HepG2 (cell line): ENCODE results near the gene TLE5. TPM values are rescaled to one million over a fixed set of nuclear protein-coding genes. Genes with fewer than 3 reads are reported as not detected.

ENCODE experiments used
- ATAC-seq: fragments of 200-7000 bp; cut with Tn5 transposase; 3 replicates; pipeline ENCODE4 v1.9.1; 2020; ENCODE audit warnings: mild to moderate bottlenecking, moderate library complexity
- BruUV-seq: library from RNA; stranded (reverse); fragments of 400-500 nt; replicated peaks from 2 replicates; lab custom pipeline; 2021; lab: Mats Ljungman, UMichigan
- CTCF ChIA-PET: fragments of 300-600 bp; formaldehyde crosslinking; extraction: SDS; loops from one replicate; lab custom pipeline; 2021; ENCODE audit warnings: low total read pairs, inconsistent platforms, low intra/inter-chr PET ratio; lab: Yijun Ruan, JAX
- POLR2A ChIA-PET: fragments of 350-600 bp; sonication (Branson Sonifier 250); formaldehyde crosslinking; loops from one replicate; lab custom pipeline; 2020; ENCODE audit warnings: antibody characterized with exemption, inconsistent platforms; lab: Yijun Ruan, JAX
- DNase-seq: peaks from one replicate; pipeline ENCODE4 v3.0.0-alpha.2; 2015; ENCODE audit warnings: low spot score
- FAIRE-seq: peaks from 3 replicates; lab custom pipeline; 2011; peaks lifted over from hg19 to GRCh38; lab: Jason Lieb, UNC
- H2AFZ ChIP-seq: one replicate; pipeline ENCODE4 v1.6.1; 2011; ENCODE audit warnings: low read length, inconsistent platforms
- H3K27ac ChIP-seq: fragments of 300-600 bp; 3 replicates; pipeline ENCODE4 v1.8.0; 2011; ENCODE audit warnings: mixed run types, mild to moderate bottlenecking, mixed read lengths, low read length, inconsistent platforms; ENCODE audit not compliant: insufficient read depth; ENCODE audit errors: extremely low read length
- H3K27me3 ChIP-seq, 2 experiments: fragments of 200-600 bp in 1 of 2; 2 replicates in 1 of 2; 3 replicates in 1 of 2; pipeline versions ENCODE4 v1.6.0 to v1.8.0; 2011; ENCODE audit warnings: low read length in 2 of 2, mild to moderate bottlenecking in 2 of 2, moderate library complexity in 2 of 2, inconsistent platforms in 1 of 2; ENCODE audit not compliant: insufficient read depth in 2 of 2, control insufficient read depth in 1 of 2
- H3K36me3 ChIP-seq, 2 experiments: fragments of 200-600 bp in 1 of 2; replicated peaks in 1 of 2; 2 replicates in 1 of 2; 3 replicates in 1 of 2; pipeline versions ENCODE4 v1.5.1 to v1.8.0; 2011; ENCODE audit warnings: low read length in 2 of 2, inconsistent platforms in 1 of 2; ENCODE audit not compliant: insufficient read depth in 2 of 2, control insufficient read depth in 1 of 2
- H3K4me1 ChIP-seq: 2 replicates; pipeline ENCODE4 v1.5.1; 2012; ENCODE audit warnings: low read length, inconsistent platforms; ENCODE audit not compliant: insufficient read depth
- H3K4me2 ChIP-seq: 2 replicates; pipeline ENCODE4 v1.6.0; 2011; ENCODE audit warnings: low read depth, low read length, inconsistent platforms
- H3K4me3 ChIP-seq, 3 experiments: fragments of 200-600 bp in 1 of 3; sonication (generic), shearing (Covaris generic) in 1 of 3; replicated peaks in 1 of 3; 2 replicates each; pipeline ENCODE4 v1.5.1; 2011 to 2016; ENCODE audit warnings: low read length in 3 of 3, inconsistent platforms in 2 of 3, low read depth in 2 of 3, mild to moderate bottlenecking in 2 of 3, control low read depth in 1 of 3, mixed read lengths in 1 of 3; ENCODE audit not compliant: insufficient read depth in 1 of 3
- H3K79me2 ChIP-seq: one replicate; pipeline ENCODE4 v1.6.1; 2011; ENCODE audit warnings: low read length, inconsistent platforms; ENCODE audit not compliant: insufficient read depth
- H3K9ac ChIP-seq: 2 replicates; pipeline ENCODE4 v1.6.0; 2011; ENCODE audit warnings: mild to moderate bottlenecking, low read depth, low read length, inconsistent platforms; ENCODE audit not compliant: insufficient read depth
- H3K9me3 ChIP-seq: 2 replicates; pipeline ENCODE4 v1.5.1; 2012; ENCODE audit warnings: mild to moderate bottlenecking, low read length
- H4K20me1 ChIP-seq: 2 replicates; pipeline ENCODE4 v1.6.0; 2011; ENCODE audit warnings: inconsistent platforms, mild to moderate bottlenecking, low read length, moderate library complexity; ENCODE audit not compliant: insufficient read depth
- CCAR2 ChIP-seq: fragments of 200-400 bp; formaldehyde crosslinking; optimal IDR thresholded peaks from 2 replicates; pipeline ENCODE3; 2018; ENCODE audit warnings: low read depth, mild to moderate bottlenecking, low read length, moderate library complexity
- HDAC1 ChIP-seq: sonication (generic); formaldehyde crosslinking; IDR thresholded peaks from 2 replicates; pipeline ENCODE4 v1.5.1; 2020; ENCODE audit warnings: mild to moderate bottlenecking, missing genetic modification reagents
- IRF2 ChIP-seq: IDR thresholded peaks from 2 replicates; pipeline ENCODE4 v1.6.1; 2018; ENCODE audit warnings: missing genetic modification reagents, missing compliant biosample characterization
- MTF1 ChIP-seq: sonication (generic); formaldehyde crosslinking; IDR thresholded peaks from 2 replicates; pipeline ENCODE4 v1.5.0; 2020; ENCODE audit warnings: missing genetic modification reagents
- ZMYM3 ChIP-seq: sonication (generic); formaldehyde crosslinking; IDR thresholded peaks from 2 replicates; pipeline ENCODE4 v1.5.1; 2020; ENCODE audit warnings: mild to moderate bottlenecking, missing genetic modification reagents
- ZNF121 ChIP-seq: sonication (generic); formaldehyde crosslinking; IDR thresholded peaks from 2 replicates; pipeline ENCODE4 v1.5.0; 2020; ENCODE audit warnings: mild to moderate bottlenecking, missing genetic modification reagents
- ZNF326 ChIP-seq: sonication (generic); formaldehyde crosslinking; IDR thresholded peaks from 2 replicates; pipeline ENCODE4 v1.4.0; 2020; ENCODE audit warnings: missing genetic modification reagents, borderline replicate concordance
- ZNF713 ChIP-seq: sonication (generic); formaldehyde crosslinking; IDR thresholded peaks from 2 replicates; pipeline ENCODE4 v1.4.0; 2020; ENCODE audit warnings: mild to moderate bottlenecking, missing genetic modification reagents
- WGBS: methylation state at CpG from one replicate; pipeline ENCODE4 v1.1.6; 2017; ENCODE audit warnings: low lambda C conversion rate; 5-methylcytosine and 5-hydroxymethylcytosine counted together
- in situ Hi-C: cut with HindIII; loops from 2 replicates; pipeline ENCODE4 v1.10.0; 2017; ENCODE audit warnings: low pct_unique_long_range_greater_than_20kb; ENCODE audit not compliant: extremely low pct_ligation_motif_present
- intact Hi-C: fragments of 100-400 bp; cut with micrococcal nuclease; formaldehyde crosslinking; loops from one replicate; pipeline ENCODE4 v1.10.0; 2022; ENCODE audit not compliant: unreplicated experiment
- polyA plus RNA-seq, 8 experiments: library from polyadenylated mRNA; depleted of rRNA in 3 of 8; stranded (reverse) in 7 of 8; unstranded in 1 of 8; fragments of >200 nt; fragmentation: Illumina TruSeq in 4 of 8; extraction: Trizol in 4 of 8; gene quantifications; 2 replicates each; pipeline versions ENCODE4 v1.2.1 to v1.2.3, GENCODE V29; 2011 to 2016; ENCODE audit warnings: low read depth in 4 of 8, missing spikeins in 1 of 8, mixed read lengths in 1 of 8; ENCODE audit not compliant: insufficient read depth in 1 of 8
- total RNA-seq, 5 experiments: library from RNA; depleted of rRNA; stranded (reverse); fragments of >200 nt; fragmentation: Illumina TruSeq; extraction: Trizol; gene quantifications; 2 replicates each; pipeline ENCODE4 v1.2.3, GENCODE V29; 2016; ENCODE audit warnings: low read depth in 1 of 5
- TF ChIP-seq, protein P1 (sequence below): IDR thresholded peaks from 2 replicates; pipeline ENCODE4 v1.4.0; 2020; ENCODE audit warnings: mild to moderate bottlenecking, missing genetic modification reagents
- TF ChIP-seq, protein P2 (sequence below): sonication (generic); formaldehyde crosslinking; IDR thresholded peaks from 2 replicates; pipeline ENCODE4 v1.4.0; 2020; ENCODE audit warnings: missing genetic modification reagents
- TF ChIP-seq, protein P3 (sequence below), 2 experiments: IDR thresholded peaks; 2 replicates each; pipeline ENCODE4 v1.6.1; 2011 to 2012; ENCODE audit warnings: low read length in 2 of 2, borderline replicate concordance in 1 of 2, low read depth in 1 of 2, mild to moderate bottlenecking in 1 of 2, moderate library complexity in 1 of 2
- TF ChIP-seq, protein P4 (sequence below): IDR thresholded peaks from 2 replicates; pipeline ENCODE4 v1.6.1; 2016; ENCODE audit warnings: low read depth

The TLE5 gene
- total and polyA plus RNA-seq, 2 of the 13 experiments (the other 11 are each of a cell fraction or from before 2014, with no cell fraction given), result 62.8 to 189 TPM

DNA sequence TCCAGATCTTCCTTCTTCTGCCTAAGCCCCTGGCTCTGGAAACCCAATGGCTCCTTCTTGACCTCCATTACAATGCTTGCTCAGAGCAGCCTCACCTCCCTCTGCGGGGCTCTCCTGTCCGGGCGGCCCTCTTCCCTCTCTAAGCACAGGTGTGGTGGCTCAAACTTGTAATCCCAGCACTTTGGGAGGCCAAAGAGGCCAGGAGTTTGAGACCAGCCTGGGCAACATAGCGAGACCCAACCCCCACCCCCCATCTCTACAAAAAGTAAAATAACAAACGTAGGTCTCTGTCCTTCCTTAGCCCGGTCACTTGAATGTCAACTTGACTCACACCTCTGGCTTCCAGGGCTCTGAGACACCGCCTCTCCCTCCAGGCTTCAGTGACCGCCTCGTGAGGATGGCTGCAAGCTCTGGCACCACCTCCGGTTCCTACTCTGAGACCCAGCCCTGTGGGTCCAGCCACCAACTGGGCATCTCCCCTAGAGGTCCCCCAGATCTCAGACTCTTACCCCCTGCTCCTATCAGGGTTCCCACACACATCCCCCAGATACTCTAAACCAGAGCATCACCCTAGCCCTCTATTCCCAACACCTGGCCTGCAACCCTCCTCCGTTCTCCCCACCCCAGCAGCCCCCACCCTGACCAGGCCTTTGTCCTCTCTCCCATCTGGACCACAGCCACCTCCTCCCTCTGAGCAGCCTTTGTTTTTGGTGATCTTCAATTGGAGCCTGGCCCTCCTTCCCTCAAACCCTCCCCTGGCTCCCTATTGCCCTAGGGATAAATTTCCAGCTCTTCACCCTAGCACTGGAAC lies 28.5 kb downstream of the TLE5 start (continued):
- TF ChIP-seq, protein P1, sequence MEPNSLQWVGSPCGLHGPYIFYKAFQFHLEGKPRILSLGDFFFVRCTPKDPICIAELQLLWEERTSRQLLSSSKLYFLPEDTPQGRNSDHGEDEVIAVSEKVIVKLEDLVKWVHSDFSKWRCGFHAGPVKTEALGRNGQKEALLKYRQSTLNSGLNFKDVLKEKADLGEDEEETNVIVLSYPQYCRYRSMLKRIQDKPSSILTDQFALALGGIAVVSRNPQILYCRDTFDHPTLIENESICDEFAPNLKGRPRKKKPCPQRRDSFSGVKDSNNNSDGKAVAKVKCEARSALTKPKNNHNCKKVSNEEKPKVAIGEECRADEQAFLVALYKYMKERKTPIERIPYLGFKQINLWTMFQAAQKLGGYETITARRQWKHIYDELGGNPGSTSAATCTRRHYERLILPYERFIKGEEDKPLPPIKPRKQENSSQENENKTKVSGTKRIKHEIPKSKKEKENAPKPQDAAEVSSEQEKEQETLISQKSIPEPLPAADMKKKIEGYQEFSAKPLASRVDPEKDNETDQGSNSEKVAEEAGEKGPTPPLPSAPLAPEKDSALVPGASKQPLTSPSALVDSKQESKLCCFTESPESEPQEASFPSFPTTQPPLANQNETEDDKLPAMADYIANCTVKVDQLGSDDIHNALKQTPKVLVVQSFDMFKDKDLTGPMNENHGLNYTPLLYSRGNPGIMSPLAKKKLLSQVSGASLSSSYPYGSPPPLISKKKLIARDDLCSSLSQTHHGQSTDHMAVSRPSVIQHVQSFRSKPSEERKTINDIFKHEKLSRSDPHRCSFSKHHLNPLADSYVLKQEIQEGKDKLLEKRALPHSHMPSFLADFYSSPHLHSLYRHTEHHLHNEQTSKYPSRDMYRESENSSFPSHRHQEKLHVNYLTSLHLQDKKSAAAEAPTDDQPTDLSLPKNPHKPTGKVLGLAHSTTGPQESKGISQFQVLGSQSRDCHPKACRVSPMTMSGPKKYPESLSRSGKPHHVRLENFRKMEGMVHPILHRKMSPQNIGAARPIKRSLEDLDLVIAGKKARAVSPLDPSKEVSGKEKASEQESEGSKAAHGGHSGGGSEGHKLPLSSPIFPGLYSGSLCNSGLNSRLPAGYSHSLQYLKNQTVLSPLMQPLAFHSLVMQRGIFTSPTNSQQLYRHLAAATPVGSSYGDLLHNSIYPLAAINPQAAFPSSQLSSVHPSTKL (CRISPR knock-in tag), result no peak
- TF ChIP-seq CCAR2, result no peak

DNA sequence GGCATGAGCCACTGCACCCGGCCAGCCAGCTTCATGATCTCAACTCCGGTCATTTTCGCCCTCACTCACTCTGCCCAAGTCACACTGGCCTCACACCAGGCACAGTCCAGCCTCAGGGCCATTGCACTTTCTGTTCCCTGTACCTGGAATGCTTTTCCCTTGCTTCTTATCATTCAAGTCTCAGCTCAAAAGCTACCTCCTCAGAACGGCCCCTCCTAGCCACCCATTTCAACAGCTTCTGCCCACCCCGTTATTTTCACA lies 30.8 kb downstream of the TLE5 start:
- TF ChIP-seq, protein P2, sequence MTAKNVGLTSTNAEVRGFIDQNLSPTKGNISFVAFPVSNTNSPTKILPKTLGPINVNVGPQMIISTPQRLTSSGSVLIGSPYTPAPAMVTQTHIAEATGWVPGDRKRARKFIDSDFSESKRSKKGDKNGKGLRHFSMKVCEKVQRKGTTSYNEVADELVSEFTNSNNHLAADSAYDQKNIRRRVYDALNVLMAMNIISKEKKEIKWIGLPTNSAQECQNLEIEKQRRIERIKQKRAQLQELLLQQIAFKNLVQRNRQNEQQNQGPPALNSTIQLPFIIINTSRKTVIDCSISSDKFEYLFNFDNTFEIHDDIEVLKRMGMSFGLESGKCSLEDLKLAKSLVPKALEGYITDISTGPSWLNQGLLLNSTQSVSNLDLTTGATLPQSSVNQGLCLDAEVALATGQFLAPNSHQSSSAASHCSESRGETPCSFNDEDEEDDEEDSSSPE (CRISPR knock-in tag), result no peak
- TF ChIP-seq, protein P3, sequence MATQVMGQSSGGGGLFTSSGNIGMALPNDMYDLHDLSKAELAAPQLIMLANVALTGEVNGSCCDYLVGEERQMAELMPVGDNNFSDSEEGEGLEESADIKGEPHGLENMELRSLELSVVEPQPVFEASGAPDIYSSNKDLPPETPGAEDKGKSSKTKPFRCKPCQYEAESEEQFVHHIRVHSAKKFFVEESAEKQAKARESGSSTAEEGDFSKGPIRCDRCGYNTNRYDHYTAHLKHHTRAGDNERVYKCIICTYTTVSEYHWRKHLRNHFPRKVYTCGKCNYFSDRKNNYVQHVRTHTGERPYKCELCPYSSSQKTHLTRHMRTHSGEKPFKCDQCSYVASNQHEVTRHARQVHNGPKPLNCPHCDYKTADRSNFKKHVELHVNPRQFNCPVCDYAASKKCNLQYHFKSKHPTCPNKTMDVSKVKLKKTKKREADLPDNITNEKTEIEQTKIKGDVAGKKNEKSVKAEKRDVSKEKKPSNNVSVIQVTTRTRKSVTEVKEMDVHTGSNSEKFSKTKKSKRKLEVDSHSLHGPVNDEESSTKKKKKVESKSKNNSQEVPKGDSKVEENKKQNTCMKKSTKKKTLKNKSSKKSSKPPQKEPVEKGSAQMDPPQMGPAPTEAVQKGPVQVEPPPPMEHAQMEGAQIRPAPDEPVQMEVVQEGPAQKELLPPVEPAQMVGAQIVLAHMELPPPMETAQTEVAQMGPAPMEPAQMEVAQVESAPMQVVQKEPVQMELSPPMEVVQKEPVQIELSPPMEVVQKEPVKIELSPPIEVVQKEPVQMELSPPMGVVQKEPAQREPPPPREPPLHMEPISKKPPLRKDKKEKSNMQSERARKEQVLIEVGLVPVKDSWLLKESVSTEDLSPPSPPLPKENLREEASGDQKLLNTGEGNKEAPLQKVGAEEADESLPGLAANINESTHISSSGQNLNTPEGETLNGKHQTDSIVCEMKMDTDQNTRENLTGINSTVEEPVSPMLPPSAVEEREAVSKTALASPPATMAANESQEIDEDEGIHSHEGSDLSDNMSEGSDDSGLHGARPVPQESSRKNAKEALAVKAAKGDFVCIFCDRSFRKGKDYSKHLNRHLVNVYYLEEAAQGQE (IDR thresholded peaks at IDR 0.05; ENCODE audit: borderline replicate concordance in 1 of 2, low read depth in 1 of 2, low read length in 2 of 2), result no peak
- TF ChIP-seq ZNF326 (CRISPR knock-in tag) (no peak), ZMYM3 (CRISPR knock-in tag) (peak; percentile 66; the same call in 1 of the 2 replicates), MTF1 (CRISPR knock-in tag) (no peak), ZNF713 (CRISPR knock-in tag) (no peak), IRF2 (no peak), HDAC1 (CRISPR knock-in tag) (no peak), ZNF121 (CRISPR knock-in tag) (0 out of 2 replicates have a peak, but pooled peaks have one; percentile 46)
- TF ChIP-seq, protein P4, sequence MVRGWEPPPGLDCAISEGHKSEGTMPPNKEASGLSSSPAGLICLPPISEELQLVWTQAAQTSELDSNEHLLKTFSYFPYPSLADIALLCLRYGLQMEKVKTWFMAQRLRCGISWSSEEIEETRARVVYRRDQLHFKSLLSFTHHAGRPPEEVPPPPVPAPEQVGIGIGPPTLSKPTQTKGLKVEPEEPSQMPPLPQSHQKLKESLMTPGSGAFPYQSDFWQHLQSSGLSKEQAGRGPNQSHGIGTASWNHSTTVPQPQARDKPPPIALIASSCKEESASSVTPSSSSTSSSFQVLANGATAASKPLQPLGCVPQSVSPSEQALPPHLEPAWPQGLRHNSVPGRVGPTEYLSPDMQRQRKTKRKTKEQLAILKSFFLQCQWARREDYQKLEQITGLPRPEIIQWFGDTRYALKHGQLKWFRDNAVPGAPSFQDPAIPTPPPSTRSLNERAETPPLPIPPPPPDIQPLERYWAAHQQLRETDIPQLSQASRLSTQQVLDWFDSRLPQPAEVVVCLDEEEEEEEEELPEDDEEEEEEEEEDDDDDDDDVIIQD (CRISPR knock-in tag), result no peak
- no peak for FAIRE-seq
- Histone ChIP-seq H3K9me3 (no peaks in the 10 kb centered on the region), H3K27me3 (peaks cover 3 to 53% of the 10 kb centered on the region in 2 experiments; a peak in 3 of 5 replicates), H3K36me3 (no peaks in the 10 kb centered on the region), H2AFZ (no peak overlapping the region), H3K4me1 (peaks cover 54% of the 10 kb centered on the region), H3K79me2 (no peaks in the 10 kb centered on the region), H3K27ac (no peak overlapping the region), H4K20me1 (no peaks in the 10 kb centered on the region), H3K4me2 (peak overlapping the region; percentile 24; the same call in 1 of the 2 replicates), H3K4me3 (no peak overlapping the region), H3K9ac (no peak overlapping the region)
- in situ Hi-C loops, result no loop called here
- WGBS, result 23% methylated on average over 5 of the region's 5 CpGs
- CTCF ChIA-PET, result no interaction called here
- BruUV-seq, result no TSS peak
- POLR2A ChIA-PET, result no interaction called here
- ATAC-seq, result no peak
- no peak for DNase-seq
- intact Hi-C loops, result no loop called here
